Uterus (tissue), 2 donors: ENCODE results near the gene KCND1.

Source experiments
- POLR2A ChIP-seq, 2 donors: fragments of 450-650 bp; IDR thresholded peaks; one replicate each; pipeline ENCODE4 v1.6.1; 2016; ENCODE audit warnings: antibody characterized with exemption in 2 of 2, mild to moderate bottlenecking in 1 of 2, moderate library complexity in 1 of 2
- TF ChIP-seq, protein P1 (sequence below), 4 experiments: fragments of 200-600 bp in 2 of 4; fragments of 450-650 bp in 2 of 4; sonication (generic) in 2 of 4; IDR thresholded peaks; one replicate each; pipeline ENCODE4 v1.5.1; 2016 to 2019; ENCODE audit warnings: antibody characterized with exemption in 4 of 4, mild to moderate bottlenecking in 2 of 4, moderate library complexity in 1 of 4

GRCh38 chrX:48958635-48959094 is 13.0 kb downstream of the KCND1 start:
- TF ChIP-seq, protein P1, sequence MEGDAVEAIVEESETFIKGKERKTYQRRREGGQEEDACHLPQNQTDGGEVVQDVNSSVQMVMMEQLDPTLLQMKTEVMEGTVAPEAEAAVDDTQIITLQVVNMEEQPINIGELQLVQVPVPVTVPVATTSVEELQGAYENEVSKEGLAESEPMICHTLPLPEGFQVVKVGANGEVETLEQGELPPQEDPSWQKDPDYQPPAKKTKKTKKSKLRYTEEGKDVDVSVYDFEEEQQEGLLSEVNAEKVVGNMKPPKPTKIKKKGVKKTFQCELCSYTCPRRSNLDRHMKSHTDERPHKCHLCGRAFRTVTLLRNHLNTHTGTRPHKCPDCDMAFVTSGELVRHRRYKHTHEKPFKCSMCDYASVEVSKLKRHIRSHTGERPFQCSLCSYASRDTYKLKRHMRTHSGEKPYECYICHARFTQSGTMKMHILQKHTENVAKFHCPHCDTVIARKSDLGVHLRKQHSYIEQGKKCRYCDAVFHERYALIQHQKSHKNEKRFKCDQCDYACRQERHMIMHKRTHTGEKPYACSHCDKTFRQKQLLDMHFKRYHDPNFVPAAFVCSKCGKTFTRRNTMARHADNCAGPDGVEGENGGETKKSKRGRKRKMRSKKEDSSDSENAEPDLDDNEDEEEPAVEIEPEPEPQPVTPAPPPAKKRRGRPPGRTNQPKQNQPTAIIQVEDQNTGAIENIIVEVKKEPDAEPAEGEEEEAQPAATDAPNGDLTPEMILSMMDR (IDR thresholded peaks at IDR 0.05), result no peak
- TF ChIP-seq POLR2A (IDR thresholded peaks at IDR 0.05), result no peak
